ENCODE results near the gene ARL3. TPM values are rescaled to one million over a fixed set of nuclear protein-coding genes. Genes with fewer than 3 reads are reported as not detected.

ARL3 gene
- total RNA-seq, 1 donor from 2014 or later: 18.2 TPM

DNA sequence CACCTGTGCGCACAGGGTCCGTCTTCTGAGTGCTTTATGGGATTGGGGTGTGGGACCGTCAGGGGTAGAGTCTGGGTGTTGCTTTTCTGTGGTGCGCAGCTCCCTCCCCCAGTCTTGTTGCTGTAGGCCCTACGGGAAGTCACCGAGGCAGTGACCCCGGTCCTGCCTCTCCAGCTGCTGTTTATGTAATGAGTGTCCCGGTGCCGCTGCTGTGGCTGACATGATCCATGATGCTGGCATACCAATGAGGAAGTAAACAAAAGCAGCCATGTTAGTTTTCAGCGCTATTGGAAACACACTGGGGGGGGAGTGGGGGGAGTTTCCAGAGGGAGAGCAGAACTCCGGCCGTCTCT, 68.8 kb downstream of the ARL3 start:
- DNase-seq (ENCODE audit: low read depth) (peak; percentile 58), FAIRE-seq (no peak)
- Histone ChIP-seq H3K4me2 (ENCODE audit: low read length) (peak overlapping the region; percentile 93), H3K27ac (ENCODE audit: low read depth, low read length) (peak overlapping the region; percentile 93), H3K27me3 (ENCODE audit: insufficient read depth, low read length) (no peaks in the 10 kb centered on the region), H4K20me1 (ENCODE audit: insufficient read depth, low read length) (peaks cover 60% of the 10 kb centered on the region), H3K9me3 (ENCODE audit: insufficient read depth, low read depth, low read length) (no peaks in the 10 kb centered on the region), H3K36me3 (ENCODE audit: insufficient read depth, low read length) (no peaks in the 10 kb centered on the region), H3K79me2 (ENCODE audit: insufficient read depth, low read length) (peaks cover 65% of the 10 kb centered on the region), H3K9ac (ENCODE audit: low read length) (peak overlapping the region; percentile 90), H2AFZ (ENCODE audit: low read depth, low read length) (peak overlapping the region; percentile 19), H3K4me1 (ENCODE audit: insufficient read depth, low read length) (peaks cover 45% of the 10 kb centered on the region), H3K4me3 (ENCODE audit: insufficient read depth, low read depth, low read length) (peak overlapping the region; percentile 86)
- H3K4me1 Mint-ChIP-seq (ENCODE audit: low read depth, unreplicated experiment): peaks cover 25% of the 10 kb centered on the region
- TF ChIP-seq EZH2 (IDR thresholded peaks at IDR 0.05; ENCODE audit: insufficient read depth, low read length) (no peak), CTCF (IDR thresholded peaks at IDR 0.05; ENCODE audit: insufficient read depth, low read depth, low read length) (no peak)
- peak overlapping the region; percentile 95 for H3K27ac Mint-ChIP-seq (ENCODE audit: unreplicated experiment)
- H3K27me3 Mint-ChIP-seq (ENCODE audit: low read depth, unreplicated experiment): no peaks in the 10 kb centered on the region
- peaks cover 4% of the 10 kb centered on the region for H3K36me3 Mint-ChIP-seq (ENCODE audit: low read depth, unreplicated experiment)
- H3K9me3 Mint-ChIP-seq (ENCODE audit: unreplicated experiment): no peaks in the 10 kb centered on the region
- peak overlapping the region; percentile 92 for H3K4me3 Mint-ChIP-seq (ENCODE audit: unreplicated experiment)

DNA sequence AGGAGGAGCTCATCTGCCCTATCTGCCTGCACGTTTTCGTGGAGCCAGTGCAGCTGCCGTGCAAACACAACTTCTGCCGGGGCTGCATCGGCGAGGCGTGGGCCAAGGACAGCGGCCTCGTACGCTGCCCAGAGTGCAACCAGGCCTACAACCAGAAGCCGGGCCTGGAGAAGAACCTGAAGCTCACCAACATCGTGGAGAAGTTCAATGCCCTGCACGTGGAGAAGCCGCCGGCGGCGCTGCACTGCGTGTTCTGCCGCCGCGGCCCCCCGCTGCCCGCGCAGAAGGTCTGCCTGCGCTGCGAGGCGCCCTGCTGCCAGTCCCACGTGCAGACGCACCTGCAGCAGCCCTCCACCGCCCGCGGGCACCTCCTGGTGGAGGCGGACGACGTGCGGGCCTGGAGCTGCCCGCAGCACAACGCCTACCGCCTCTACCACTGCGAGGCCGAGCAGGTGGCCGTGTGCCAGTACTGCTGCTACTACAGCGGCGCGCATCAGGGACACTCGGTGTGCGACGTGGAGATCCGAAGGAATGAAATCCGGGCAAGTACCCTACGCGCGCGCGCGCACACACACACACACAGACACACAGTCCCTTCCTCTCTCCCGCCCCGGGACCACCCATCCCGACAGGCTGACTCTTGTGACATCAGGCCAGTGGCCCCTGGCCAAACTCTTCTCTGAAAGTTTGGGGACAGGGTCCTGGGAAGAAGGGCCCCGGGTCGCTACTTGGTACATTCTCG, 69.4 kb downstream of the ARL3 start:
- Mint-ChIP-seq H3K27me3 (ENCODE audit: low read depth, unreplicated experiment) (no peaks in the 10 kb centered on the region), H3K36me3 (ENCODE audit: low read depth, unreplicated experiment) (peaks cover 4% of the 10 kb centered on the region), H3K4me1 (ENCODE audit: low read depth, unreplicated experiment) (peaks cover 25% of the 10 kb centered on the region), H3K9me3 (ENCODE audit: unreplicated experiment) (no peaks in the 10 kb centered on the region), H3K4me3 (ENCODE audit: unreplicated experiment) (peak overlapping the region; percentile 92), H3K27ac (ENCODE audit: unreplicated experiment) (peak overlapping the region; percentile 95)
- Histone ChIP-seq H3K36me3 (ENCODE audit: insufficient read depth, low read length) (no peaks in the 10 kb centered on the region), H3K4me2 (ENCODE audit: low read length) (peak overlapping the region; percentile 93), H3K79me2 (ENCODE audit: insufficient read depth, low read length) (peaks cover 59% of the 10 kb centered on the region), H4K20me1 (ENCODE audit: insufficient read depth, low read length) (peaks cover 54% of the 10 kb centered on the region), H3K27me3 (ENCODE audit: insufficient read depth, low read length) (no peaks in the 10 kb centered on the region), H3K9ac (ENCODE audit: low read length) (peak overlapping the region; percentile 90), H3K4me3 (ENCODE audit: insufficient read depth, low read depth, low read length) (peak overlapping the region; percentile 86), H3K27ac (ENCODE audit: low read depth, low read length) (peak overlapping the region; percentile 93), H2AFZ (ENCODE audit: low read depth, low read length) (no peak overlapping the region), H3K9me3 (ENCODE audit: insufficient read depth, low read depth, low read length) (no peaks in the 10 kb centered on the region), H3K4me1 (ENCODE audit: insufficient read depth, low read length) (peaks cover 43% of the 10 kb centered on the region)
- FAIRE-seq (no peak), DNase-seq (ENCODE audit: low read depth) (peak; percentile 58)
- TF ChIP-seq CTCF (IDR thresholded peaks at IDR 0.05; ENCODE audit: insufficient read depth, low read depth, low read length) (peak; percentile 18), EZH2 (IDR thresholded peaks at IDR 0.05; ENCODE audit: insufficient read depth, low read length) (no peak)

GRCh38 chr10:102644066-102644645, 70.0 kb downstream of the ARL3 start, which contains the start of gene TRIM8:
Gene TRIM8 (plus strand): TSS chr10:102644479. CDS start chr10:102644618, 139 bp downstream.
- Mint-ChIP-seq H3K36me3 (ENCODE audit: low read depth, unreplicated experiment) (peaks cover 4% of the 10 kb centered on the region), H3K27ac (ENCODE audit: unreplicated experiment) (peak within 1 kb of the TSS; percentile 95), H3K4me1 (ENCODE audit: low read depth, unreplicated experiment) (peaks cover 24% of the 10 kb centered on the region), H3K27me3 (ENCODE audit: low read depth, unreplicated experiment) (no peaks in the 10 kb centered on the region), H3K9me3 (ENCODE audit: unreplicated experiment) (no peaks in the 10 kb centered on the region), H3K4me3 (ENCODE audit: unreplicated experiment) (peak within 1 kb of the TSS; percentile 92)
- H3K79me2 ChIP-seq (ENCODE audit: insufficient read depth, low read length): peaks cover 53% of the 10 kb centered on the region
- peaks cover 48% of the 10 kb centered on the region for H4K20me1 ChIP-seq (ENCODE audit: insufficient read depth, low read length)
- DNase-seq (ENCODE audit: low read depth): no peak
- no peaks in the 10 kb centered on the region for H3K36me3 ChIP-seq (ENCODE audit: insufficient read depth, low read length)
- H3K27me3 ChIP-seq (ENCODE audit: insufficient read depth, low read length): no peaks in the 10 kb centered on the region
- TF ChIP-seq CTCF (IDR thresholded peaks at IDR 0.05; ENCODE audit: insufficient read depth, low read depth, low read length) (no peak), EZH2 (IDR thresholded peaks at IDR 0.05; ENCODE audit: insufficient read depth, low read length) (no peak)
- peak within 1 kb of the TSS; percentile 93 for H3K27ac ChIP-seq (ENCODE audit: low read depth, low read length)
- peak within 1 kb of the TSS; percentile 93 for H3K4me2 ChIP-seq (ENCODE audit: low read length)
- H3K9ac ChIP-seq (ENCODE audit: low read length): peak within 1 kb of the TSS; percentile 90
- H2AFZ ChIP-seq (ENCODE audit: low read depth, low read length): peak within 1 kb of the TSS; percentile 19
- no peak for FAIRE-seq
- peaks cover 36% of the 10 kb centered on the region for H3K4me1 ChIP-seq (ENCODE audit: insufficient read depth, low read length)
- H3K4me3 ChIP-seq (ENCODE audit: insufficient read depth, low read depth, low read length): peak within 1 kb of the TSS; percentile 86
- no peaks in the 10 kb centered on the region for H3K9me3 ChIP-seq (ENCODE audit: insufficient read depth, low read depth, low read length)

Data from astrocyte (in vitro differentiated cells and primary cell).